ENCODE measurements around the gene LRRC26.
A peak's percentile ranks its signal among the peaks of the same experiment; 100 is the strongest.

LRRC26 gene

DNA sequence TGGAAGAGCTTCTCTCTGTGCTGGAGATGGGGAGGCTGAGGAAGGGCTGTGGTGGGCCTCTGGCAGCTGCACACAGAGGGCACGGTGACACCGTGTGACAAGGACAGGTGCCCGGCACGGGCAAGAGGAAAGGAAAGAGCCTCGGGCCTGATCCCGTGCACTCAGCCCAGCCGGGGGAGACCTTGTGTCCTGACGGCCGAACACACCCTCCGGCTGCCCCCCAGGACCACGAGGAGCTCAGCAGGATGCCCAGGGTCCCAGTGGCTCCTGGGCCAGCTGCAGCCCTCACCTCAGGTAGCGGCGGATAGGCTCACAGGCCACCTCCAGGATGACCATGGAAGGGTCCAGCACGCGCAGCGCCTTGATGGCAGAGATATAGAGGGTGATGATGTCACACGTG, 13.0 kb upstream of the LRRC26 start:
- no peak for DNase-seq

DNA sequence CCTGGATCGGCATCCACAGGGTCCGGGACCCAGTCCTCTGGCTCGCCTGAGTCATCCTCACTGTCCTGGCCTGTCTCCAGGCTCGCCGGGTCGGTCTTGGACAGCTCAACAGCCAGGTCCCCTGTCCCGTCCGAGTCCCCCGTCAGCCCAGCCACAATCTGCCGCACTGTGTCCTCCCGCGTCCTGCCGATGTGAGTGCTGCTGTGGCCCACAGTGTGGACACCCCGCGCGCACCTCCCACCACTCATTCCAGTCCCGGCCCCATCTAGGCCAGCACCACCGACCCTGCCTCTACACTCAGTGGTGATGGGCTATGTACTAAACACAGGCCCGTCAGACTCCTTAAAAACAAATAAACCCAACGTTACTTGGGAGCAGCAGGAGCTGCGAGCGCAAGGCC, 11.8 kb upstream of the LRRC26 start:
- no peak for DNase-seq

DNA sequence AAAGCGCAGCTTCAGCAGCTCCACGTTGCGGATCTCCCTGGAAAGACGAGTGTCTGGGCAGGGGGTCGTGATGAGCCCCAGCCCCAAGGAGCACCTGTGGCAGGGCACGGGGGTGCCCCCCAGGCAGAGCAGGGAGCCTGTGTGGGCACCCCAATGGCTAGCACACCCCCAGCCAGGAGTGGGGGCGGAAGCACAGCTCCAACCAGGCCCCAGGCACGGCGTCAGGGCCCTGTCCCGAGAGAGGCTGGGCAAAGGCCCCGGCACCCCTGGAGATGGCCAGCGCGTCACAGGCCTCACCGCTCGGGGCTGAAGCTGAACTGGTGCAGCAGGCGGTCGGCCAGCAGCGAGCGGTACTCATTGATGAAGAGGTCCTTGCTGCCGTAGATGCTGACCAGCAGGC, 10.6 kb upstream of the LRRC26 start:
- DNase-seq, result no peak

DNA sequence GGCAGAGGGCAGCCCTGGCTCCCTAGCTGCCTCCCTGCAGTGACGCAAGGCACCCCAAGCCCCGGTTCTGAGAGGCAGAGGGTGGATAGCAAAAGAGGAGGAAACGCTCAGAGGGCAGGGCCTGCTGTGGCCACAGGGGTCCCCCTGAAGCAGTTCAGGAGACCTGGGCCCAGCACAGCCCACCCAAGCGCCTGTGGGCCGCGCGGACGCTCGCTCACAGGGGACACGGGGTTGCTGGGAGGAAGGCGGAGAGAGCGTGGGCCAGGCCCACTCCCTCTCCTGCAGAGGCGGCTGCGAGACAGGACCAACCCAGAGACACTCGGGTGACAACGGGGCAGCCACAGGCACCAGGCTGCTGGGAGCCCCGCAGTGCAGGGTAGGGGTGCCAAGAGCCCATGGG, 9.9 kb upstream of the LRRC26 start:
- no peak for DNase-seq

DNA sequence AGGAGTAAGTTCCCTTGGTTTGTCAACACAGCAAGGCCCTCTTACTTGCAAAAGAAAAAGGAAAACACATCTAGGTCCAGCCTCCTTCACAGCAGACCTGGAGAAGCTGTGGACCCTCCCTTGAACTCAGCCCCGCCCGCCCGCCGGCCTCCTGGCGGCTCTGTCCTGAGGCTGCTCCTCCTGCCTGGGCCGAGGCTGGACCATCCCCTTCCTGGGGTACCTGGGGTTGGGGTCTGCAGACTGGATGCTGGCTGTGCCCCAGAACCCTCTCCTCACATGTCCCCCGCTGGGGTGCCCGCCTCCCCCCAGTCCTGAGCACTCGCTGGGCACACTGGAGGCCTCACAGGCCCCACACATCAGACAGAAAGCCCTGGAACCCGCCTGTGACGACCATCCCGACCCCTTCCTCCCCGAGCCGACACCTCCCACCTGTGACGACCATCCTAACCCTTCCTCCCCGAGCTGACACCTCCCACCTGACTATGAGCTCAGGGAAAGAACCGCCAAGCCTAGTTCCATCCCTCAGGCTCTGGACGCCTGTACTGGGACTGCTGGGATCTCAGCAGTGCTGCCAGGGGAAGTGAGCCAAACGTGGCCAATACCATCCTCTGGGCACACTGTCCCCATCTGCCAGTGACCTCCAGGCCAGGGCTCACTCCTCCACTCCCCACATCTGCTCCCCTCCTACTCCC, 9.2 kb upstream of the LRRC26 start:
- no peak for DNase-seq

DNA sequence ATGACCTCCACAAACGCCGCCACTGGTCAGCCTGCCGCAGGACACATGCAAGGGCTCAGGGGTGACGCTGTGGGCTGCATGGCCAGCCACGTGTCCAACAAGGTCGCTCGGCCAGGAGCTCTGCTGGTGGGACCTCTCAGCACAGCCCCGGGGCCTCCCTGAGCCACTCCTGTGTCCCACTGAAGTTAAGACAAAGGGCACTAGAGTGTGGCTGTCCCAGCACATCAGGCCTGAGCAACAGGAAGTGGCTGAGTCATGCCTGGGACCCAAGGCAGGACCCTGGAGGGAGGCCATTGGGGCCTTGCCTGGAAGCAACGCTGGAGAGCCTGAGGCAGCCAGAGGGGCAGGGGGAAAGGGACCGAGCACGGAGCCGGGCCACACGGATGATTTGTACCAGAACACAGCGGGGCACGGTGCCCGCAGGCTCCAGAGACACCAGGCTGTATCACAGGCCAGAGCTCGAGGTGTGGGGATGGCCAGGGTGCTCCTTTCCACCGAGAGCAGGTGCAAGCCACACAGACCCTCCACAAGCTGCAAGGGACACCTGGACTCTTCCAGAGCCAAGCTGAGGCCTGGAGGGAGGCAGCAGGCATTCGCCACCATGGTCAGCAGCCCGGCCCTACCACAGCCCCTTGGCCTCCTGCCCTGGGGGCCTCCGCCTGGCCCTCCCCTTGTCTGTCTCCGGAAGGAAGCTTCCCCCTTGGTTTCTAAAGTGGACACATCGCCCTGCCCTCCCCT, 8.5 kb upstream of the LRRC26 start:
- DNase-seq, result no peak

DNA sequence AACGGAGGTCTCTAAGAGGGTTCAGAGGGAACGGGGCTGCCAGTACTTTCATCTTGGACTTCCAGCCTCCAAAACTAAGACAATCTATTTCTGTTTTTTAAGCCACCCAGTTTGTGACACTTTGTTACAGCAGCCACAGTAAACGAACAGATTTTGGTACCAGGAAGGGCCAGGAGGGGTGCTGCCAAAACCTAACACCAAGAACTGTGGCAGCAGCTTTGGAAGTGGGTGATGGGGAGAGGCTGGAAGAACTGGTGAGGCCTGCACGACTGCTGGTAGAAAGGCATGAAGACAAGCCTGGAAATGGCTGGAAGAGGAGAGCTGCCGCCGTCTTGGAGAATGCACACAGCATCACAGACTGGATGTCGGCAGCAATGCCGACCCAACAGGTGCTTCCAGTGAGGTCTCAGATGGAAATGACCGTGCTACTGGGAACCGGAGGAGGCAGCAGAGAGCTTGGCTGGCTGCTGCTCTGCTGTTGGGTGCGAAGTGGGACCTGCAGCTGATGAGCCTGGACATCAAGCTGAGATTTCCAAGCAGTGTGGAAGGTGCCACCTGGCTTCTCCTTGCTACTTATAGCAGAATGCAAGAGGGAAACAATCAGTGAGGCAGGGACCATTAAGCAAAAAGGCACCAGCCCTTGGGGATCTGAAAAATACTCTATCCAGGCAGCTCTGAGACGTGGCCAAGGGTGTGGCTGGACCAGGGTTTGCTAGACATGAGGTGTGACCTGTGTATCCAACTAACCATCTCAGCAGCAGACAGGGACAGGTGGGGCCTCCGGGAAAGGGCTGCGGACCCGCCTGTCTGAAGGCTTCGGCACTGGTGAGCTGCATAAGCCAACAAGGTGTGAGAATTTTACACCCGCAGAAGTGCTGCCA, 6.7 kb upstream of the LRRC26 start:
- DNase-seq, result peak; percentile 13

DNA sequence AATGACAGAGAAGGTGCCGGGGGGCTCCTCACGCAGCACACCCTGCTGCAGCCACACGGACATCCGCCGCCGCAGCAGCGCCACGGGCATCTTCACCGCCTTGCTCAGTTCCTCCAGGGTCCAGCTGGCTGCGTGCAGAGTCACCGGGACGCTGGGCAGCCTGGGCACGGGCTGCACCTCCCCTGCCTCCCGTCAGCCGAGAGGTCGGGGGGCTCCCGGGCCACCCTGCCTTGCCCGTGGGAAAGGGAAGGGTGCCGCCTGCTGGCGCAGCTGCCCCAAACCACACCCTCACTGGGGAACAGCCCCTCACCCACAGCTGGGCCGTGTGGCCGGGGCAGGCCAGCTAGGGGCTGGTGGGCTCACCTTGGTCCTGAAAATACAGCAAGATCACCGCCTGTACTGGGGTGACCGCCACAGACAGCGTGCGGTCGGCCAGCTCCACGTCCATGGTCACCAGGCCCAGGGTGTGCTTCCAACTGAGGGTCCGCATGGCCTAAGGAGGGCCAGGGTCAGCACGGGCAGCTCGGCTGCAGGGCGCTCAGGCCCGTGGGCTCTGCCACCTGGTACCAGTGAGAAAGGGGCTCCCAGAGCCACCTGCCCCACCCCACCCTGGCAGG, 5.6 kb upstream of the LRRC26 start:
- DNase-seq, result no peak

DNA sequence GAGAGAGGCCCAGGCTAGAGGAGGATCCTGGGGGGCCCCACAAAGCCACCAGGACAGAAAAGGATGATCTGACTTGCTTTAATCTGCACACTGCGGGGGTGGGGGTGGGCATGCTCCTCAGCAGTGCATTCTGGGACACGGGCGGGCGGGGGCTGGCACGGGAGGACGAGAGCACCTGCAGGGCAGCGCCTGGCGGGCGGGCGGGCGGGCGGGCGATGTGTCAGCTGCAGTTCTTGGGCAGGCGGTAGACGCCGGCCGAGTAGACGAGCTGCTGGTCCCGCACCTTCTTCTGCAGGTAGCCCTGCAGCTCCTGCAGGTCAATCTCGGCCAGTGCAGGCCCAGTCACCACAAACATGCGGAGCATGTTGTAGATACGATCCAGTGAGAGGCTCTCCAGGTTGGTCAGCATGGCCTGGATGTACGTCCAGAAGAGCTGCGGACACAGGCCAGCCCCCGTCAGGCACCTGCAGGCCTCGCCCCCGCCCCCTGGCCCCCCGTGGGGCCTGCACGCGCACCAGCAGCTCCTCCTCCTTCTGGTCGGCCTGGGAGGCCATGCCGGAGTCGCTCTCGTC, 5.0 kb upstream of the LRRC26 start:
- no peak for DNase-seq

DNA sequence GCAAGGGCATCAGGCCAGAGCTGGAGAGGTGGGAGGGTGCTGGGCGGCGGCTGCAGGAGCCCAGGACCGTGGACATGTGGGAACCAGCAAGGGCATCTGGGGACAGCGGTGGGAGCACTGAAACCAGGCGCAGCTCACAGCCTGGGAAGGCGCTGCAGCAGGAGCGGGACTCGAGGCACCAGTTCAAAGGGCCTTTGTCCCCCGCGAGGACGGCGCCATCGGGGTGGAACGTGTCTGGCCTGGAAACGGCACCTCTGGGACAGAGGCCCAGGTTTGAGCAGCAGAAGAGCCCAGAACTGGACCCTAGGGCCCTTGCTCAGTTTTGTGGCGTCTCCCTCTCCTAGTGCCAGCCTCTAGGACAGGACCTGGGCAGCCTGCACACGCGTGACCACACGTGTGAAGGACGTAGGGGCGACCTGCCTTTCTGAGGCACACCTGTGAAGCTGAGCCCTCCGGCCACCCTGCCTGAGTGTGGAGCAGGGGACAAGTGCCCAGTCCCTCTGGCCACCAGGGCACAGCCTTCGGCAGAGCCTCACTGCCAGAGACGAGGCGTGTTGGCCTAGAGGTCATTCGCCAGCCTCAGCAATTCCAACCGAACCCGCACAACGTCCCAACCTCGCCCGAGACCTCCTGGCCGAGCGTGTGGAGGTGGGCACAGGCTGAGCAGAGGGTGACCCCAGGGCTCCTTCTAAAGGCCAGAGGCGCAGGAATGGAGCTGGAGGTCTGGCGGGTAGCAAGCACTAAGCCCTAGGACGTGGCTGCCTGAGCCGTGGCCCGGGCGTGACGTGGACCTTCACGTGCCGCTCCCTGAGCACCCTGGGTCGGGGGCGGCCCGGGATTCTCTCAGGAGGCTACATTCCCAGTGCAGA, 4.2 kb upstream of the LRRC26 start:
- DNase-seq, result no peak

DNA sequence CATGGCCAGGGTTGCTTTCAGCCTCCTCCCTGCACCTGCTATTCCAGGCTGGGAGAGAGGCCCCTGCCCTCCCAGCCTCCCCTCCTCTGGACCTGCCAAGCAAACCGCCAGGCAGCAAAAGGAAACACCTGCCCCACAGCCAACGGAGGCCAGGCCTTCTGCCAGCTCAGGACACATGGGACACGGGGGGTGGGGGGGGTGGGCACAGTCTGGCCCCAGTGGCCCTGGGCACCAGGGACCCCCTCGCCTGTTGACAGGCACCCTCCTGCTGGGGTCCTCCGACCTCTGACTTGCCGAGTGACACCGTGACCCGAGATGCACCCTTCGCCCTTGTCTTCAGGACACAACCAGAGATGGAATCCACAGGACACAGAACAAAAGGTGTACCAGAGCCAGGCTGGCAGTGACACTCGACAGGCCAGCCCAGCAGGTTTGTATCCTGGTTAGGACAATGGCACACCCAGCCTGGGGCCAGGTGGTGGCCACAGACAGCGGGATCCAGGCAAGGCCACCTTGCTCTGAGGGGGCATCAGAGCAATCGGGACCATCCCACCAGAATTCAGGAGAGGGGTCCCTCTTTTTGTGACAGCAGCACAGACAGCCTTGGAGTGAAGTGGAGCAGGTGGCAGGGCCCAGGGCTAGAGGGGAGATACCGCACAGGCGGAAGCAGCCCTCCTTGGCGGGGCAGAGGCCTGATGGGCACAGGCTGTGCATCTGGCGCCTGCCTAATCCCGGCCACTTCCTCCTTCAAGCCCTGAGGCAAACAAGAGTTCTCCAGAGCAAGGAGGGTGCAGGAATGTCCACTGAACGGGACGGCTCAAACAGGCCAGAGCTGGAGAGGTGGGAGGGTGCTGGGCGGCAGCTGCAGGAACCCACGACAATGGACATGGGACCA, 3.3 kb upstream of the LRRC26 start:
- DNase-seq, result no peak

DNA sequence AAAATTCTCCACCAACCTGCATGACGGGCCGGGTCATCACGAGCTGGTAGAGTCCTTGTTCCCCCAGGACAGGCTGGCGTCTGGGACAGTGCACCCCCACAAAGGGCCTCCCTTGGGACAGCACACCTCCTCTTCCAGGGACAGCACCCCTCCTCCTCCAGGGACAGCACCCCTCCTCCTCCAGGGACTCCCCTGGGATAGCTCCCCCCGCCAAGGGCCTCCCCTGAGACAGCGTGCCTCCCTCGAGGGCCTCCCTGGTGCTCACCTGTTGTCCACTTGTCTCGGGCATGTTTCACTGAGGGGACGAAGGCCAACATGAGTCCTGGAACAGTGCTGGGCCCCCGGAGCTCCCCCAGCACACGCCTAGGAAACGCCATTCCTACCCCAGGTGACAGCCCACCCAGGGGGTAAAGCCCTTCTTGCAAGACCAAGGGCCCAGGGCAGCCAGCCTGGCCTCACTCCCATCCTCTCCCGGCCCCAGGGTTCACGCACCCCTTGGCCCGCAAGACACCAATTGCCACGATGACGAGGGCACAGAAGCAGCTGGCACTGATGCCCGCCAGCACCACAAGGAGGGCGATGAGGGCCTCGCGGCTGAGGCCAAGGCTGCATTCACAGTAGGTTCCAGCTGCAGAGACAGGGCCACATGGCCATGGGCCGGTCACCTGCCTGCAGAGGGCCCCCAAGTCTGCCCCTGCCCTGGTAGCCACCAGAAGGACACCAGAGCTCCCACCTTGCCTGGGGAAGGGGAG, 1.5 kb upstream of the LRRC26 start:
- DNase-seq, result no peak

DNA sequence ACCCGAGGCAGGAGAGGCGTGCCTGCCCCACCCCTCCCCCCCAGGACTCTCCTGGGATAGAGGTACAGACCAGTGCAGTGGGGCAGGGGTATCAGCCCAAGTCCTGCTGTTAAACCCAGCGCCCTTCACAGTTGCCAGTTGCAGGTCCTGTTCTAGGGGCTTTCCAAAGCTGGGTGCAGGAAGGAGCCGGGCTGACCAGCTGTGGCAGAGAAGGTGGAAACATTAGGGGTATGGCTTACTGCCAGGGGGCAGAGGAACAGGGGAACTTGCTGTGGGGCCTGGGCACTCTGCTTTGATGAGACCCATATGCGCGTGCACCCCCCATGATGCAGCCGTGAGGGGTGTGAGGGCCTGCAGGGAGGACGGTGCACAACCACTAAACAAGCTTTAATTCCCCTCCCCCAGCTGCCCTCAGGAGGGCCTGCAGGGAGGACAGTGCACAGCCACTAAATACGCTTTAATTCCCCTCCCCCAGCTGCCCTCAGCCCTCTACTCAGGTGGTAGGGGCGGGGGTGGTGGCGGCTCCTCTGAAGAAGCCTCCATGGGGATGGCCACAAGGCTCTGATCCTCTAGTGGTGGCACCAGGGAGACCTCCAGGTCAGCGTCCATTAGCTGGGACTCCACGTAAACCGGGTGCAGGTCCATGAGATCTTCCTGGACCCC, 766 bp upstream of the LRRC26 start:
- no peak for DNase-seq

DNA sequence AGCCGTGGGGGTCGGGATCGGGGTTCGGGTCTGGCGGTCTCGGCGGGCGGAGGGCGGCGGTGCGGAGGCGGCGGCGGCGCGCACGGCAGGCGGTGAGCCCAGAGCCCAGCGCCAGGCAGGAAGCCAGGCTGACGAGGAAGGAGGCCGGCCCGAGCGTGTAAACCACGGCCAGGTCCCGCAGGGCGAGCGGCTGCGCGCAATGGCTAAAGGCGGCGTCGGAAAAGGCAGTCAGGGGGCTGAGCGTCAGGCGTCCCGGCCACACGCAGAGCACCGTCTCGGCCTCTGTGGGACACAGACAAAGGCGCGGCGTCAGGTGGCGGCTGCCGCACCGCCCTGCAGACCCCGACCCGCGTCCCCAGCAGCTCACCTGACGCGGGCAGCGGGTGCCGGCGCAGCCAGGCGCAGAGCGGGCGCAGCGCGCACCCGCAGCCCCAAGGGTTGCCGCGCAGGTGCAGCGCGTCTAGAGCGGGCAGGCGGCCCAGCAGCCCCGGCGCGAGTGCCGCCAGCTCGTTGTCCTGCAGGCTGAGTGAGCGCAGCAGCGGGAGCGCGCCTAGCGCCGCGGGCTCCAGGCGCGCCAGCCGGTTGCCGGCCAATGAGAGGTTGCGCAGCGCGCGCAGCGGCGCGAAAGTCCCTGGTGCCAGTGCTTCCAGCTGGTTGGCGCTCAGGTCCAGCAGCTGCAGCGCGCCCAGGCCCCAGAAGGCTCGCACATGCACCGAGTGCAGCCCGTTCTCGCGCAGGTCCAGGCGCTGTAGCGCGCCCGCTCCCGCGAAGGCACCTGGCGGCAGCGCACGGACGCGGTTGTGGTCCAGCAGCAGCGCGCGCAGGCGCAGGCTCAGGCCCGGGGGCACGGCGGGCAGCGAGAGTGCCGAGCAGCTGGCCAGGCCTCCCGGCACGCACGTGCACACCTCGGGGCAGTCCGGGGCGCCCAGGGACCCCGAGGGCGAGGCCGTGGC, 671 bp downstream of the LRRC26 start:
- DNase-seq, result no peak

DNA sequence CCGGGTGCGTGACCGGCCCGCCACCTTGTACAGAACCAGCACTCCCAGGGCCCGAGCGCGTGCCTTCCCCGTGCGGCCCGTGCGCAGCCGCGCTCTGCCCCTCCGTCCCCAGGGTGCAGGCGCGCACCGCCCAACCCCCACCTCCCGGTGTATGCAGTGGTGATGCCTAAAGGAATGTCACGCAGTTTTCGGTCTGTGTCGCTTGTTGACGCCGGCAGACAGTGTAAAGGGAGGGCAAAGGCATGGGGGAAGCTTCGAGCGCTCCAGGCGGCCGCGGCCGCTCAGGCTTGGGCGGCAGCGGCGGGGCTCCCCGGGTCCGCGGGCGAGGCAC, 1.3 kb downstream of the LRRC26 start:
- no peak for DNase-seq

DNA sequence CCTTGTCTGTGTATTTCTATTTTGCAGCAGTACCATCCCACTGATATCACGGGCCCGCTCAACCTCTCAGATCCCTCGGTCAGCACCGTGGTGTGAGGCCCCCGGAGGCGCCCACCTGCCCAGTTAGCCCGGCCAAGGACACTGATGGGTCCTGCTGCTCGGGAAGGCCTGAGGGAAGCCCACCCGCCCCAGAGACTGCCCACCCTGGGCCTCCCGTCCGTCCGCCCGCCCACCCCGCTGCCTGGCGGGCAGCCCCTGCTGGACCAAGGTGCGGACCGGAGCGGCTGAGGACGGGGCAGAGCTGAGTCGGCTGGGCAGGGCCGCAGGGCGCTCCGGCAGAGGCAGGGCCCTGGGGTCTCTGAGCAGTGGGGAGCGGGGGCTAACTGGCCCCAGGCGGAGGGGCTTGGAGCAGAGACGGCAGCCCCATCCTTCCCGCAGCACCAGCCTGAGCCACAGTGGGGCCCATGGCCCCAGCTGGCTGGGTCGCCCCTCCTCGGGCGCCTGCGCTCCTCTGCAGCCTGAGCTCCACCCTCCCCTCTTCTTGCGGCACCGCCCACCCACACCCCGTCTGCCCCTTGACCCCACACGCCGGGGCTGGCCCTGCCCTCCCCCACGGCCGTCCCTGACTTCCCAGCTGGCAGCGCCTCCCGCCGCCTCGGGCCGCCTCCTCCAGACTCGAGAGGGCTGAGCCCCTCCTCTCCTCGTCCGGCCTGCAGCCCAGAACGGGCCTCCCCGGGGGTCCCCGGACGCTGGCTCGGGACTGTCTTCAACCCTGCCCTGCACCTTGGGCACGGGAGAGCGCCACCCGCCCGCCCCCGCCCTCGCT, 1.9 kb downstream of the LRRC26 start:
- no peak for DNase-seq

DNA sequence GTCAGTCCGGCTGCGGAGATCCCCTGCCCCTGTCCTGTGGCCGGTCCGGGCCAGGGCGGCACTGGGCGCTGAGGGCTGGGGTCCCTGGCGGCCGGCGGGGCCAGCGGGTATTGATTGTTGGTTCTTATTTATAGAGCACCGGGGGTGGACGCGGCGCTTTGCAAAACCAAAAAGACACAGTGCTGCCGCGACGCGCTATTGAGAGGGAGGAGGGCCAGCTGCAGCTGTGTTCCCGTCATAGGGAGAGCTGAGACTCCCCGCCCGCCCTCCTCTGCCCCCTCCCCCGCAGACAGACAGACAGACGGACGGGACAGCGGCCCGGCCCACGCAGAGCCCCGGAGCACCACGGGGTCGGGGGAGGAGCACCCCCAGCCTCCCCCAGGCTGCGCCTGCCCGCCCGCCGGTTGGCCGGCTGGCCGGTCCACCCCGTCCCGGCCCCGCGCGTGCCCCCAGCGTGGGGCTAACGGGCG, 2.5 kb downstream of the LRRC26 start:
- no peak for DNase-seq
